NT2/D1 (cell line): ENCODE data around the gene PLA2G2F.

Source experiments
- SUZ12 ChIP-seq: IDR thresholded peaks from 2 replicates; pipeline ENCODE4 v1.6.1; 2011; ENCODE audit not compliant: insufficient read length, insufficient read depth; ENCODE audit errors: extremely low read depth
- YY1 ChIP-seq: IDR thresholded peaks from 2 replicates; pipeline ENCODE4 v1.6.1; 2011; ENCODE audit not compliant: insufficient read length, insufficient read depth
- ZNF274 ChIP-seq: IDR thresholded peaks from 2 replicates; pipeline ENCODE4 v1.6.1; 2011; ENCODE audit warnings: mild to moderate bottlenecking, low read depth, low read length

GRCh38 chr1:20108366-20109123, 30.6 kb upstream of the PLA2G2F start:
- TF ChIP-seq YY1 (no peak), ZNF274 (no peak), SUZ12 (no peak)
